ENCODE results near the gene KRTAP10-8. TPM values are rescaled to one million over a fixed set of nuclear protein-coding genes. Genes with fewer than 3 reads are reported as not detected.
"Not testable (repeated sequence)": the region's sequence is repeated elsewhere in the genome, so short reads cannot be mapped to it uniquely, and the experiment has no call there.

KRTAP10-8 gene
- total RNA-seq, 4 donors from 2014 or later = not detected

DNA sequence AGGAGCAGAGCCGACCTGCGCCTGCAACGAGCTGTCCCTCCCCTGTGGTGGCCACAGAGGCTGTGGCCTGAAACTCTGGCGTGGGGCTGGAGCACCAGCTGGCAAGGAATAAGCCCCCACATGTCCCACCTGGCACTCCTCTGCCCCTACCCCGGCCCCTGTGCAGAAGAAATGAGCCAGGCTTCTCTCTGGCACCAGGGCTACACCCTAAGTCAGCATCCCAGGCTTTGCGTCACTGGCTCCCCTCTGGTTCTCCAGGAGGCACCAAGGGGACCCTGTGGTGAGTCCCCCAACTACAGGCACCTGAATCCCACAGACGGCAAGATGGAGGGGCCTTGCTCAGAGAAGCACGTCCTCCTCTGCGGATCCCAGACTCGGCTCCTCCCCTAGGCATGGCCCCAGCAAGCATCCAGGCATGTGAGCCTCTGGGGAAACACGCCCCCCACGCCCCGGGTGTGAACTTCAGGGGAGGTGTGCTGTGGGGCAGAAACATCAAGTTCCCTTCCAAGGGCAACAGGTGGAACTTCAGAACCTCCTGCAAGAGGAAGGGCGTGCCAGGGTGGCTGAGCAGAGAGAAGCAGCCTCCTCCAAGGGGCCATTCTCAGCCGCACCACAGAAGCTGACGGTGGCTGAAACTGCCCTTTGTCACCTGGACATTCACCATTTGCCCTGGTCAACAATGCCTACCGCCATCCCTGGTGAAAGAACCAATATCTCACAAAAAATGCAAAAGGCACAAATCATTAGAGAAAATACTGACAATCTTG is 8.6 kb upstream of the KRTAP10-8 start:
- H3K27ac ChIP-seq = no peak overlapping the region
- intact Hi-C loops (cut with DNase I; ENCODE audit: low total_unique reads) = no loop called here
- TF ChIP-seq, protein P1, sequence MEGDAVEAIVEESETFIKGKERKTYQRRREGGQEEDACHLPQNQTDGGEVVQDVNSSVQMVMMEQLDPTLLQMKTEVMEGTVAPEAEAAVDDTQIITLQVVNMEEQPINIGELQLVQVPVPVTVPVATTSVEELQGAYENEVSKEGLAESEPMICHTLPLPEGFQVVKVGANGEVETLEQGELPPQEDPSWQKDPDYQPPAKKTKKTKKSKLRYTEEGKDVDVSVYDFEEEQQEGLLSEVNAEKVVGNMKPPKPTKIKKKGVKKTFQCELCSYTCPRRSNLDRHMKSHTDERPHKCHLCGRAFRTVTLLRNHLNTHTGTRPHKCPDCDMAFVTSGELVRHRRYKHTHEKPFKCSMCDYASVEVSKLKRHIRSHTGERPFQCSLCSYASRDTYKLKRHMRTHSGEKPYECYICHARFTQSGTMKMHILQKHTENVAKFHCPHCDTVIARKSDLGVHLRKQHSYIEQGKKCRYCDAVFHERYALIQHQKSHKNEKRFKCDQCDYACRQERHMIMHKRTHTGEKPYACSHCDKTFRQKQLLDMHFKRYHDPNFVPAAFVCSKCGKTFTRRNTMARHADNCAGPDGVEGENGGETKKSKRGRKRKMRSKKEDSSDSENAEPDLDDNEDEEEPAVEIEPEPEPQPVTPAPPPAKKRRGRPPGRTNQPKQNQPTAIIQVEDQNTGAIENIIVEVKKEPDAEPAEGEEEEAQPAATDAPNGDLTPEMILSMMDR (IDR thresholded peaks at IDR 0.05 in 4 of 5, conservative IDR thresholded peaks at IDR 0.05 in 1 of 5) = no peak
- no peak for TF ChIP-seq POLR2A (IDR thresholded peaks at IDR 0.05)
- H3K9me3 ChIP-seq = no peaks in the 10 kb centered on the region
- in situ Hi-C loops (cut with MboI; ENCODE audit: low sequenced_read_pairs in 4 of 4) = no loop called here
- peaks cover 18 to 40% (median 28%) of the 10 kb centered on the region in 3 donors for H3K27me3 ChIP-seq
- no peak for DNase-seq
- ATAC-seq = no peak
- H3K4me3 ChIP-seq = no peak overlapping the region
- H3K36me3 ChIP-seq = no peaks in the 10 kb centered on the region
- no peaks in the 10 kb centered on the region for H3K4me1 ChIP-seq

DNA sequence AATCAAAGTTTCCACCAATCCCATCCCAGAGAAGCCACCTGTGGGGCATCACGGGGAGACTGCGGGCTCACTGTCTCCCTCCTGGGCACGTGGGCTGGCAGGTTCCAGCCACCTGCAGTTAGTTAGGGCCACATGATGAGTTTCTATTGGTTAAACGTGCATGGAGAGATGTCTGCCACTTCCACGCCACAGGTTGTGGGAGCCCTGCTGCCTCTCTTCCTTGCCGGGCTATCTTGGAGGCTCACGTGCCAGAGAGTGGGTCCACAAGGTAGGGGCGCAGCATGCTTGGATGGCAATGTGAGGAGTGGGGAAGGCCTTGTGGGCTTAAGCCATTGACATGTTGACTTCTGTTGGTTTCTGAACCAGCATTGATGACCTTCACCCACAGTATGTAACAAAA is 8.0 kb upstream of the KRTAP10-8 start:
- DNase-seq = no peak
- no peaks in the 10 kb centered on the region for H3K36me3 ChIP-seq
- no peak for ATAC-seq
- no peaks in the 10 kb centered on the region for H3K9me3 ChIP-seq
- H3K27ac ChIP-seq = no peak overlapping the region
- TF ChIP-seq POLR2A (IDR thresholded peaks at IDR 0.05) = no peak
- TF ChIP-seq, protein P1 (IDR thresholded peaks at IDR 0.05 in 4 of 5, conservative IDR thresholded peaks at IDR 0.05 in 1 of 5) = no peak
- no peak overlapping the region for H3K4me3 ChIP-seq
- in situ Hi-C loops (cut with MboI; ENCODE audit: low sequenced_read_pairs in 4 of 4) = no loop called here
- no peaks in the 10 kb centered on the region for H3K4me1 ChIP-seq
- intact Hi-C loops (cut with DNase I; ENCODE audit: low total_unique reads) = no loop called here
- H3K27me3 ChIP-seq = peaks cover 18 to 36% (median 23%) of the 10 kb centered on the region in 3 donors

DNA sequence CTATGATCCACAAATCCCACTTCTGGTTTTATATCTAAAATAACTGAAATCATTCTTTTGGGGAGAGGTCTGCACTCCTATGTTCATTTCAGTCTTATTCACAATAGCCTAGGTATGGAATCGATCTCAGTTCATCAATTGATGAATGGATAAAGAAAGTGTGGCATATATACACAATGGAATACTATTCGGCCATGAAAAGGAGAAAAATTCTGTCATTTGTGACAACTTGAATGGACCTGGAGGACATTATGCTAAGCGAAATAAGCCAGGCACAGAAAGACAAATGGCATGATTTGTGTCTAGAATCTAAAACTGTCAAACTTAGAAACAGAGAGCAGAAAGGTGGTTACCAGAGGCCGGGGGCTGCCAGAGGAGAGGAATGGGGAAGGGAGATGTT is 5.4 kb upstream of the KRTAP10-8 start:
- no peaks in the 10 kb centered on the region for H3K9me3 ChIP-seq
- no peak for ATAC-seq
- intact Hi-C loops (cut with DNase I; ENCODE audit: low total_unique reads) = no loop called here
- peaks cover 6 to 24% (median 7%) of the 10 kb centered on the region in 3 donors for H3K27me3 ChIP-seq
- in situ Hi-C loops (cut with MboI; ENCODE audit: low sequenced_read_pairs in 4 of 4) = no loop called here
- no peak overlapping the region for H3K27ac ChIP-seq
- TF ChIP-seq, protein P1 (IDR thresholded peaks at IDR 0.05 in 4 of 5, conservative IDR thresholded peaks at IDR 0.05 in 1 of 5) = no peak
- TF ChIP-seq POLR2A (IDR thresholded peaks at IDR 0.05) = no peak
- H3K36me3 ChIP-seq = no peaks in the 10 kb centered on the region
- H3K4me1 ChIP-seq = no peaks in the 10 kb centered on the region
- no peak overlapping the region for H3K4me3 ChIP-seq
- DNase-seq = no peak

DNA sequence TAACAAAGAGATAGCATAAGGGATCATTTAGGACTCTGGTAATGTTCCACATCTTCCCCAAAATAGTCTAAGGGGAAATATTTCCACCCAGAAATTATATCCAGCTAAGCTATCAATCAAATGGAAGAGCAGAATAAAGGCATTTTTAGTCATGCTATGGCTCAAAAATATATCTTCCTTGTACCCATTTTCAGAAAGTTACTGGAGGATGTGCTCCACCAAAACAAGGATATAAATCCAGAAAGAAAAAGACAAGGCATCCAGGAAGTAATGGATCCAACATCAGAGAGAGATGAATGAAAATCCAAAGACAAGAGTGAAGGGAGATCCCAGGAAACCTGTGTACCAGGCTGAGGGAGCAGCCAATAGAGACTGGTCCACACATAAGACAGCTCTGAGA is 2.7 kb upstream of the KRTAP10-8 start:
- no peak overlapping the region for H3K4me3 ChIP-seq
- H3K9me3 ChIP-seq = no peaks in the 10 kb centered on the region
- H3K27ac ChIP-seq = no peak overlapping the region
- no peak for DNase-seq
- in situ Hi-C loops (cut with MboI; ENCODE audit: low sequenced_read_pairs in 4 of 4) = no loop called here
- no peaks in the 10 kb centered on the region for H3K36me3 ChIP-seq
- TF ChIP-seq, protein P1 (IDR thresholded peaks at IDR 0.05 in 4 of 5, conservative IDR thresholded peaks at IDR 0.05 in 1 of 5) = no peak
- TF ChIP-seq POLR2A (IDR thresholded peaks at IDR 0.05) = no peak
- H3K27me3 ChIP-seq = peaks cover 0 to 10% (median 3%) of the 10 kb centered on the region in 3 donors
- intact Hi-C loops (cut with DNase I; ENCODE audit: low total_unique reads) = no loop called here
- H3K4me1 ChIP-seq = no peaks in the 10 kb centered on the region
- no peak for ATAC-seq

DNA sequence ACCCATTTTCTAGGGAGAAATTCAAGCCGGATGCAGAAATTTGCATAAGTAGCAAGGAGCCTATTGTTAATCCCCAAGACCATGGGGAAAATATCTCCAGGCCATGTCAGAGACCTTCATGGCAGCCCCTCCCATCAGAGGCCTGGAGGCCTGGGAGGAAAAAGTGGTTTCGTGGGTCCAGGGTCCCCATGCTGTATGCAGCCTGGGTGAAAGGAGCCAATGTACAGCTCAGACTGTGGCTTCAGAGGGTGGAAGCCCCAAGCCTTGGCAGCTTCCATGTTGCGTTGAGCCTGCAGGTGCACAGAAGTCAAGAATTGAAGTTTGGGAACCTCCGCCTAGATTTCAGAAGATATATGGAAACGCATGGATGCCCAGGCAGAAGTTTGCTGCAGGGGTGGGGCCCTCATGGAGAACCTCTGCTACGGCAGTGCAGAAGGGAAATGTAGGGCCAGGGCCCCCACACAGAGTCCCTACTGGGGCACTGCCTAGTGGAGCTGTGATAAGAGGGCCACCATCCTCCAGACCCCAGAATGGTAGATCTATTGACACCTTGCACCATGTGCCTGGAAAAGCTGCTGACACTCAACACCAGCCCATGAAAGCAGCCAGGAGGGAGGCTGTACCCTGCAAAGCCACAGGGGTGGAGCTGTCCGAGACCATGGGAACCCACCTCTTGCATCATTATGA is 1.6 kb upstream of the KRTAP10-8 start:
- H3K4me3 ChIP-seq; ATAC-seq; in situ Hi-C loops (cut with MboI; ENCODE audit: low sequenced_read_pairs in 4 of 4); H3K9me3 ChIP-seq; H3K4me1 ChIP-seq; DNase-seq; intact Hi-C loops (cut with DNase I; ENCODE audit: low total_unique reads); H3K27ac ChIP-seq; H3K36me3 ChIP-seq: not testable (repeated sequence)
- H3K27me3 ChIP-seq = peaks cover 3 to 11% (median 5%) of the 10 kb centered on the region in 3 donors

Measured in gastrocnemius medialis (tissue), 4 donors.